Stomach (tissue), 9 donors: ENCODE data around the gene CDSN. TPM values are rescaled to one million over a fixed set of nuclear protein-coding genes. Genes with fewer than 3 reads are reported as not detected.

Source experiments
- DNase-seq, 2 donors: peaks; one replicate each; pipeline versions ENCODE4 v3.0.0 to v3.0.0-alpha.2; 2013 to 2019
- H3K27ac ChIP-seq, 5 donors: fragments of 200-600 bp in 4 of 5; sonication (generic) in 4 of 5; one replicate each; pipeline ENCODE4 v1.5.1; 2013 to 2019; ENCODE audit warnings: mild to moderate bottlenecking in 1 of 5, moderate library complexity in 1 of 5
- H3K27me3 ChIP-seq, 3 donors: fragments of 200-600 bp; sonication (generic); one replicate each; pipeline ENCODE4 v1.5.1; 2017 to 2019; ENCODE audit warnings: mixed run types in 1 of 3
- H3K36me3 ChIP-seq, 4 donors: fragments of 200-600 bp; sonication (generic); 1 replicate in 3 of 4; 2 replicates in 1 of 4; pipeline ENCODE4 v1.5.1; 2016 to 2019
- H3K4me1 ChIP-seq, 4 donors: fragments of 200-600 bp; sonication (generic); one replicate each; pipeline ENCODE4 v1.5.1; 2016 to 2019
- H3K4me3 ChIP-seq, 4 donors: fragments of 200-600 bp; sonication (generic) in 3 of 4; one replicate each; pipeline ENCODE4 v1.5.1; 2016 to 2019; ENCODE audit warnings: mild to moderate bottlenecking in 1 of 4
- H3K9me3 ChIP-seq, 4 donors: fragments of 200-600 bp; sonication (generic); one replicate each; pipeline ENCODE4 v1.5.1; 2016 to 2019
- CTCF ChIP-seq, 7 experiments: fragments of 450-650 bp in 4 of 7; fragments of 200-600 bp in 3 of 7; sonication (generic) in 3 of 7; IDR thresholded peaks; one replicate each; pipeline ENCODE4 v1.5.1; 2016 to 2019; ENCODE audit warnings: antibody characterized with exemption in 7 of 7, control low read depth in 2 of 7, mild to moderate bottlenecking in 1 of 7
- EP300 ChIP-seq: sonication (generic); formaldehyde crosslinking; IDR thresholded peaks from one replicate; pipeline ENCODE4 v1.6.1; 2017; ENCODE audit warnings: antibody characterized with exemption
- POLR2A ChIP-seq, 4 donors: fragments of 450-650 bp; IDR thresholded peaks; one replicate each; pipeline ENCODE4 v1.6.1; 2016; ENCODE audit warnings: antibody characterized with exemption in 4 of 4, control low read depth in 2 of 4, mild to moderate bottlenecking in 1 of 4, moderate library complexity in 1 of 4
- POLR2AphosphoS5 ChIP-seq, 3 donors: sonication (generic); formaldehyde crosslinking; IDR thresholded peaks; one replicate each; pipeline ENCODE4 v1.6.1; 2016; ENCODE audit warnings: antibody characterized with exemption in 3 of 3
- WGBS, 5 donors: extraction: QIAGEN DNeasy Blood & Tissue Kit in 3 of 5; methylation state at CpG; one replicate each; pipeline versions ENCODE4 v1.1.5 to v1.1.7; 2013 to 2018; 5-methylcytosine and 5-hydroxymethylcytosine counted together
- intact Hi-C: fragments of 100-400 bp; cut with DNase I; formaldehyde crosslinking; loops from one replicate; pipeline ENCODE4 v1.15.1; 2023; ENCODE audit warnings: low total_unique reads
- polyA plus RNA-seq, 3 donors: library from polyadenylated mRNA; stranded (reverse); fragments of 200-250 nt; gene quantifications; one replicate each; pipeline ENCODE4 v1.2.3, GENCODE V29; 2013
- total RNA-seq, 5 donors: library from RNA; depleted of rRNA; stranded (reverse); fragments of >200 nt; gene quantifications; one replicate each; pipeline versions ENCODE4 v1.1.0 to v1.2.3, GENCODE V29; 2014 to 2016
- donor health status: healthy with polysubstance abuse.
- donor health status: Bipolar disorder and iron deficiency.
- donor health status: healthy.

CDSN gene
- total and polyA plus RNA-seq, 8 donors: 0.05 TPM; not detected in 7

GRCh38 chr6:31121131-31121790, 1.0 kb upstream of the CDSN start:
- peaks cover 15 to 48% (median 30%) of the 10 kb centered on the region in 4 donors for H3K4me1 ChIP-seq
- no peak overlapping the region for H3K4me3 ChIP-seq
- no peaks in the 10 kb centered on the region for H3K9me3 ChIP-seq
- 81 to 87% (median 85%) methylated on average over 11 to 12 of the region's 12 CpGs for WGBS, 5 donors
- H3K27ac ChIP-seq: no peak overlapping the region
- intact Hi-C loops: no loop called here
- TF ChIP-seq EP300 (no peak), CTCF (IDR thresholded peaks at IDR 0.05) (no peak), POLR2A (IDR thresholded peaks at IDR 0.05) (no peak), POLR2AphosphoS5 (IDR thresholded peaks at IDR 0.05) (no peak)
- H3K27me3 ChIP-seq: no peaks in the 10 kb centered on the region
- no peaks in the 10 kb centered on the region for H3K36me3 ChIP-seq
- no peak for DNase-seq

- Histone ChIP-seq H3K27ac (no peak overlapping the region), H3K27me3 (no peaks in the 10 kb centered on the region), H3K4me1 (peaks cover 28 to 61% (median 38%) of the 10 kb centered on the region in 4 donors), H3K9me3 (no peaks in the 10 kb centered on the region), H3K36me3 (no peaks in the 10 kb centered on the region), H3K4me3 (no peak overlapping the region)
- no peak for DNase-seq
- WGBS, 5 donors: 77 to 91% (median 79%) methylated on average over 7 of the region's 7 CpGs
- intact Hi-C loops: no loop called here
- TF ChIP-seq POLR2A (IDR thresholded peaks at IDR 0.05): no peak
- no peak for TF ChIP-seq EP300
- no peak for TF ChIP-seq POLR2AphosphoS5 (IDR thresholded peaks at IDR 0.05)
- TF ChIP-seq CTCF (IDR thresholded peaks at IDR 0.05): no peak
These were observed 2.1 kb downstream of the CDSN start for GRCh38 chr6:31118178-31118577.

GRCh38 chr6:31116661-31117385, 3.4 kb downstream of the CDSN start:
- H3K27ac ChIP-seq: peak overlapping the region in 3 of 5 donors; percentile 21 to 51 (median 26)
- no peaks in the 10 kb centered on the region for H3K9me3 ChIP-seq
- intact Hi-C loops: no loop called here
- H3K27me3 ChIP-seq: no peaks in the 10 kb centered on the region
- TF ChIP-seq CTCF (IDR thresholded peaks at IDR 0.05) (no peak), POLR2A (IDR thresholded peaks at IDR 0.05) (no peak), POLR2AphosphoS5 (IDR thresholded peaks at IDR 0.05) (peak in 1 of 3 donors; percentile 52), EP300 (no peak)
- peak overlapping the region in 2 of 4 donors; percentile 5 to 24 for H3K4me3 ChIP-seq
- peaks cover 17 to 49% (median 26%) of the 10 kb centered on the region in 4 donors for H3K4me1 ChIP-seq
- DNase-seq: peak in 1 of 2 donors; percentile 26
- no peaks in the 10 kb centered on the region for H3K36me3 ChIP-seq
- 75 to 88% (median 80%) methylated on average over 12 to 19 of the region's 19 CpGs for WGBS, 5 donors

GRCh38 chr6:31115941-31116560, 4.2 kb downstream of the CDSN start:
- WGBS, 5 donors: 86 to 96% (median 94%) methylated on average over 10 to 12 of the region's 12 CpGs
- H3K27ac ChIP-seq: peak overlapping the region in 1 of 5 donors; percentile 84
- TF ChIP-seq CTCF (IDR thresholded peaks at IDR 0.05) (no peak), EP300 (no peak), POLR2A (IDR thresholded peaks at IDR 0.05) (no peak), POLR2AphosphoS5 (IDR thresholded peaks at IDR 0.05) (no peak)

More at GRCh38 chr6:31115941-31116560, 4.2 kb downstream of the CDSN start:
- DNase-seq: no peak
- Histone ChIP-seq H3K27me3 (peaks cover 0 to 2% (median 0%) of the 10 kb centered on the region in 3 donors), H3K4me3 (peak overlapping the region in 1 of 4 donors; percentile 28), H3K9me3 (no peaks in the 10 kb centered on the region), H3K4me1 (peaks cover 17 to 49% (median 26%) of the 10 kb centered on the region in 4 donors), H3K36me3 (no peaks in the 10 kb centered on the region)
- intact Hi-C loops: no loop called here
